Activated CD4-positive, alpha-beta T cell treated with anti-CD3 and anti-CD28 coated beads for 36 hours (primary cell): ENCODE data around the gene TMCC1. TPM values are rescaled to one million over a fixed set of nuclear protein-coding genes. Genes with fewer than 3 reads are reported as not detected.

Experiments
- ATAC-seq: fragments of 200-7000 bp; cut with Tn5 transposase; one replicate; pipeline ENCODE4 v1.10.0; 2021; ENCODE audit warnings: mild to moderate bottlenecking, moderate library complexity
- CTCF ChIA-PET: fragments of 350-600 bp; sonication (Branson Sonifier 250); formaldehyde crosslinking; loops from one replicate; lab custom pipeline; 2021; ENCODE audit warnings: antibody characterized with exemption; lab: Charles Lee
- POLR2A ChIA-PET: fragments of 350-600 bp; sonication (Branson Sonifier 250); formaldehyde crosslinking; loops from one replicate; lab custom pipeline; 2021; ENCODE audit warnings: antibody characterized with exemption, inconsistent platforms; lab: Charles Lee
- DNase-seq: peaks from one replicate; pipeline ENCODE4 v3.0.0-alpha.2; 2020
- H3K27ac Mint-ChIP-seq: one replicate; pipeline ENCODE4 v1.8.0; 2021; ENCODE audit warnings: mixed read lengths
- H3K27me3 Mint-ChIP-seq: one replicate; pipeline ENCODE4 v1.8.0; 2021; ENCODE audit warnings: mixed read lengths
- H3K36me3 Mint-ChIP-seq: one replicate; pipeline ENCODE4 v1.8.0; 2021; ENCODE audit warnings: low read depth, mixed read lengths
- H3K4me1 Mint-ChIP-seq: one replicate; pipeline ENCODE4 v1.8.0; 2021; ENCODE audit warnings: mixed read lengths
- H3K4me3 Mint-ChIP-seq: one replicate; pipeline ENCODE4 v1.8.0; 2021; ENCODE audit warnings: mild to moderate bottlenecking, moderate library complexity, mixed read lengths
- H3K9me3 Mint-ChIP-seq: one replicate; pipeline ENCODE4 v1.8.0; 2021; ENCODE audit warnings: low read depth, mixed read lengths
- intact Hi-C, 2 experiments: fragments of 100-400 bp; cut with DNase I in 1 of 2; cut with micrococcal nuclease in 1 of 2; formaldehyde crosslinking; loops; one replicate each; pipeline versions ENCODE4 v1.14.2 to v1.15.1; 2022 to 2024; cut with DNase I, micrococcal nuclease
- total RNA-seq, 2 experiments: library from RNA; stranded (reverse); gene quantifications; one replicate each; pipeline ENCODE4 v1.2.3, GENCODE V29; 2021

Gene TMCC1
- total RNA-seq, 2 experiments from 2014 or later, result 14.8 to 17.3 TPM

DNA sequence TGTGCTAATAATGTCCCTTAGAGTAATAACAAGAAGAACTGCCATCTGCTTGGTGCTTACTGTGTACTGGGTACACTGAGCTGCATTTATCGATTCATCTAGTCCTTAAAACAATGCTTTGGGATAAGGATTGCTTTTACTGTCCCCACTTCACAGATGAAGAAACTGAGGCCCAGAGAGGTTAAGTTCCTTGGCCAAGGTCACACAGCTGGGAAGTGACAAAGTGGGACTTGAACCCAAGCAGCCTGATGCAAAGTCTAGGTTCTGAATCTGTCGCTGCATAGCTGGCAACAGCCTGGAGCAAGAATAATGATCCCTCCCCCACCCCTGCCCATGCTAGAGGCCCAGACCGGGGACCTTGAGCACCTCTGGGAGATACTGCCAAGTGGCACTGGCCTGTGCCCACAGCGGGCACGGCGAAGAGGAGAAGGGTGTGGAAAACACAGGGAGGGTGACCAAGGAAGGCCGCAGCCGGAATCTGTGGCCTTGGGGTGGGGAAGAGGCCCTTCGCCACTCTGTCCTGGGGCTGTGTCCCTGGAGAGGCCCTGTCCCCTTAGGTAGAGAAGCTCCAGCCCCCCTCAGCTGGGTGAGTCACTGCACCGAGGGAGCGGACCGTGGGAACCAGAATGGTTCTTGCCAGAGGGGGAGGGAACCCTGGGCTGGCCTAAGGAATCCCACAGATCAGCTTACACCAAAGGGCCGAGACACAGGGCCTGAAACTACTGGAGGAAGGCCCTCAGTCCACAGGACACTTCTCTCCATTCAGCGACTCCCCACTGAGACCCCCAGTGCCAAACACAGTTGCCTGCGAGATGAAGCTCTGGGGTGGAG lies 290.6 kb downstream of the TMCC1 start:
- Mint-ChIP-seq H3K36me3 (no peaks in the 10 kb centered on the region), H3K4me1 (peaks cover 10% of the 10 kb centered on the region), H3K27me3 (peaks cover 18% of the 10 kb centered on the region), H3K9me3 (no peaks in the 10 kb centered on the region), H3K27ac (no peak overlapping the region), H3K4me3 (no peak overlapping the region)
- CTCF ChIA-PET, result interaction anchor here (0.9 kb wide), 1 partner anchor 8 kb away, joined by 6 read pairs; no protein-coding TSS in a partner anchor
- POLR2A ChIA-PET, result no interaction called here
- DNase-seq (no peak), ATAC-seq (no peak)
- intact Hi-C loops, result loop anchor here in 1 of 2 experiments (10.0 kb wide), 1 partner anchor 108 kb away; no protein-coding TSS in a partner anchor

- no peak overlapping the region for H3K4me3 Mint-ChIP-seq
- no peaks in the 10 kb centered on the region for H3K9me3 Mint-ChIP-seq
- CTCF ChIA-PET, result no interaction called here
- ATAC-seq (no peak), DNase-seq (no peak)
- POLR2A ChIA-PET, result no interaction called here
- peaks cover 17% of the 10 kb centered on the region for H3K27me3 Mint-ChIP-seq
- H3K4me1 Mint-ChIP-seq, result peaks cover 10% of the 10 kb centered on the region
- no peak overlapping the region for H3K27ac Mint-ChIP-seq
- intact Hi-C loops, result loop anchor here in 1 of 2 experiments (10.0 kb wide), 1 partner anchor 108 kb away; no protein-coding TSS in a partner anchor
- H3K36me3 Mint-ChIP-seq, result no peaks in the 10 kb centered on the region
These were observed 291.2 kb downstream of the TMCC1 start for GRCh38 chr3:129602309-129602708.

DNA sequence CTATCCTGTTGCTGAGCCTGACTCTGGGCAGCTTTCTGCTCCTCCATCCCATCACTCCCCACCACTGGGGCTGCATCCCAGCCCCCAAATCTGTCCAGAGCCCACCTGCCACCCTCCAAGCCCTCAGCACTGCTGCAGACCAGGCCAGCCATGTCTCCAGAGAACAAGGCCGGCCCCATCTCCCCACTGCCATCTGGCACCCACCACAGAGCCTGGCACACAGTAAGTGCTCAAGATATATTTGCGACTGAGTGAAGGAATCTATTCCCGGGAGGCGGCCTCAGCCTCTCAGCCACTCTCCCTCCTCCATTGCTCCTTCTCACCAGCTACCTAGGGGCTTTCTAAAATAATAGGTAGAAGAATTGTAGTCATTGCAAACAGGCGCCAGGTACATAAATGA lies 291.8 kb downstream of the TMCC1 start:
- DNase-seq (no peak), ATAC-seq (no peak)
- Mint-ChIP-seq H3K4me1 (peaks cover 7% of the 10 kb centered on the region), H3K4me3 (no peak overlapping the region), H3K36me3 (no peaks in the 10 kb centered on the region), H3K27me3 (peaks cover 13% of the 10 kb centered on the region), H3K9me3 (no peaks in the 10 kb centered on the region), H3K27ac (no peak overlapping the region)
- POLR2A ChIA-PET, result no interaction called here
- CTCF ChIA-PET, result no interaction called here
- intact Hi-C loops, result loop anchor here in 1 of 2 experiments (10.0 kb wide), 1 partner anchor 107 kb away; no protein-coding TSS in a partner anchor

DNA sequence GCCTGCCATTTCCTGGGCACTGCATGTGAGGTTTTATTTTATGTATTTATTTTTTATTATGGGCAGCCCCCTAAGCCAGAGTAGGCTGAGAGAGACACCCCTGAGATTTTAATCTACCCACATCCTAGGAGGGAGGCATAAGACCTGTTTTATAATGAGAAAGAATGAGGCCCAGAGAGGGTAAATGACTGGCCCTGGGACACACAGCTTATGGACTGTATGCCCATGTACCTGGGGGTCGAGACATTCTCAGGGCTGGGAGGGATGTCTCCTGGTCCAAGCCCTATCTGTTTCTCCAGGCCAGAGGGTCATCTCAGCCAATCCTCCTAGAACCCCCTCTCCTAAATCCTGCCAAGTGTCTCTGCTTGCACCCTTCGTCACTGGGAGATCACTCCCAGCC lies 293.2 kb downstream of the TMCC1 start:
- peaks cover 9% of the 10 kb centered on the region for H3K27me3 Mint-ChIP-seq
- no peaks in the 10 kb centered on the region for H3K9me3 Mint-ChIP-seq
- ChIA-PET CTCF (no interaction called here), POLR2A (no interaction called here)
- intact Hi-C loops, result loop anchor here in 1 of 2 experiments (10.0 kb wide), 1 partner anchor 106 kb away; no protein-coding TSS in a partner anchor
- ATAC-seq (no peak), DNase-seq (no peak)
- H3K4me3 Mint-ChIP-seq, result no peak overlapping the region
- no peak overlapping the region for H3K27ac Mint-ChIP-seq
- H3K36me3 Mint-ChIP-seq, result no peaks in the 10 kb centered on the region
- peaks cover 4% of the 10 kb centered on the region for H3K4me1 Mint-ChIP-seq

DNA sequence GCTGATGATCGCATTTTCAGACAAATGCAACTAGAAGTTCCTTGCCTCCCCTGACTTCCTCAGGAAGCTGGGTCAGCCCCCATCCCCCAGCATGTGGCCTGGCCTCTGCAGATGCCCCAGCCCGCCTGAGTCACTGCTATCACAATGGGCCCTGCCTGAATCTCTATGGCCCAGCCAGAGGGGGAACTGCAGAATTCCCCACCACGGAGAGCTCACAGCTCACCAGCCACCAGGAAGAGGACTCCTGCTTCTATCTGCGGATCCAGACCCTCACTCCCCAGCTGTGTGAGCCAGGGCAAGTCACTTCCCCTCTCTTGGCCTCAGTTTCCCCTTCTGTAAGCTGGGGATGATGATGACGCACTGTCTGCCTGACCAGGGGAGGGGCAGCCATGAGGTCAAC lies 293.9 kb downstream of the TMCC1 start:
- H3K9me3 Mint-ChIP-seq, result no peaks in the 10 kb centered on the region
- CTCF ChIA-PET, result interaction anchor here (0.7 kb wide), 1 partner anchor 228 kb away, joined by 3 read pairs; no protein-coding TSS in a partner anchor
- H3K4me3 Mint-ChIP-seq, result no peak overlapping the region
- no peaks in the 10 kb centered on the region for H3K36me3 Mint-ChIP-seq
- H3K27ac Mint-ChIP-seq, result no peak overlapping the region
- DNase-seq, result no peak
- intact Hi-C loops, result loop anchor here in 1 of 2 experiments (10.0 kb wide), 1 partner anchor 105 kb away; no protein-coding TSS in a partner anchor
- no peak for ATAC-seq
- POLR2A ChIA-PET, result interaction anchor here (0.6 kb wide), 1 partner anchor 27 kb away, joined by 3 read pairs; no protein-coding TSS in a partner anchor
- H3K4me1 Mint-ChIP-seq, result peaks cover 2% of the 10 kb centered on the region
- H3K27me3 Mint-ChIP-seq, result peaks cover 6% of the 10 kb centered on the region

DNA sequence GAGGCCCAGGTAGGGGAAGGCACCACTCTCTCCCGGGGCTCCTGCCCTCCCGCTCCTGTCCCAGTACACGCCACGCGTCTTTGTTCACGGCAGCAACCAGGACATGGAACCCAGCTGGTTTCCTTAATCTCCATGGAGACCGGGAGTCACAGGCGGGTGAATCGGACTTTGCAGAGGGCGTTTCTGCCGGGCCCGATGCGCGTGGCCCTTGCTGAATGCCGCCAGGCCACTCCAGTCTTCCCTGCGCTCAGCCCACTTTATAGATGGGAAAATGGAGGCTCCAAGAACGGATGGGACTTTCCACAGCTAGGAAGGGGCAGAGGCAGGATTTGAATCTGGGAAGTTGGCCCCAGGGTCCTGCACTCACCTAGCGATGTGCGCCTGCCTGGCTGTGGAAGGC lies 294.4 kb downstream of the TMCC1 start:
- no peak overlapping the region for H3K27ac Mint-ChIP-seq
- H3K27me3 Mint-ChIP-seq, result peaks cover 2% of the 10 kb centered on the region
- DNase-seq (no peak), ATAC-seq (no peak)
- H3K36me3 Mint-ChIP-seq, result no peaks in the 10 kb centered on the region
- ChIA-PET POLR2A (interaction anchor here (0.6 kb wide), 1 partner anchor 27 kb away, joined by 3 read pairs; no protein-coding TSS in a partner anchor), CTCF (no interaction called here)
- H3K4me1 Mint-ChIP-seq, result peaks cover 5% of the 10 kb centered on the region
- no peak overlapping the region for H3K4me3 Mint-ChIP-seq
- H3K9me3 Mint-ChIP-seq, result no peaks in the 10 kb centered on the region
- intact Hi-C loops, result no loop called here

GRCh38 chr3:129598484-129598883 lies 295.0 kb downstream of the TMCC1 start:
- ATAC-seq, result no peak
- no peaks in the 10 kb centered on the region for H3K36me3 Mint-ChIP-seq
- CTCF ChIA-PET, result no interaction called here
- DNase-seq, result no peak
- H3K27me3 Mint-ChIP-seq, result no peaks in the 10 kb centered on the region
- no peak overlapping the region for H3K27ac Mint-ChIP-seq
- H3K4me1 Mint-ChIP-seq, result peaks cover 11% of the 10 kb centered on the region
- no peak overlapping the region for H3K4me3 Mint-ChIP-seq
- intact Hi-C loops, result no loop called here
- H3K9me3 Mint-ChIP-seq, result no peaks in the 10 kb centered on the region
- POLR2A ChIA-PET, result no interaction called here

DNA sequence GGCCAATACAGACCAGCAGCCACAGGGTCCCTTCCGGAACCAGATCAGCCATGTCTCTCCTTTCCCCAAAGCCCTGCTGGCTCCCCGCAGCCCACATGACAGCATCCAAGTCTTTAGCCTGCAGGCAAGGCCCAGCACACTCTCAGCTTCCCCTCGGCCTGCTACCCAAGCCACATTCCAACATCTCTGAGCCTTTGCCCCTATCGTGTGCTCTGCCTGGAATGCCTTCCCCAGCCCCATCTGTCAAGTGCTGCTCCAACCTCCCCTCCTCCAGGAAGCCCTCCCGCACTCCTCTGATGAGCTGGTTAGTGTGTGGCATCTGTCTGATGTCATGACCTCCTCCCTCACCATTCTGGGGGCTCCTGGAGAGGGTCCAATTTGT lies 295.5 kb downstream of the TMCC1 start:
- no peak for ATAC-seq
- peaks cover 16% of the 10 kb centered on the region for H3K4me1 Mint-ChIP-seq
- intact Hi-C loops, result no loop called here

More for the DNA sequence above, 295.5 kb downstream of the TMCC1 start:
- Mint-ChIP-seq H3K27ac (no peak overlapping the region), H3K36me3 (no peaks in the 10 kb centered on the region), H3K27me3 (no peaks in the 10 kb centered on the region), H3K9me3 (no peaks in the 10 kb centered on the region), H3K4me3 (no peak overlapping the region)
- CTCF ChIA-PET, result interaction anchor here (0.8 kb wide), 1 partner anchor 16 kb away, joined by 3 read pairs; no protein-coding TSS in a partner anchor
- POLR2A ChIA-PET, result no interaction called here
- DNase-seq, result no peak

Other genes with a start within 250 kb of the TMCC1 start
- gene TRH, start 81.0 kb upstream of the TMCC1 start, total RNA-seq, result not detected
- under 1 TPM in 1 of 2 experiments, not detected in 1; 0.71 TPM for gene ALG1L2, start 188.1 kb upstream of the TMCC1 start, total RNA-seq